ENCODE measurements around the gene SOAT2. TPM values are rescaled to one million over a fixed set of nuclear protein-coding genes. Genes with fewer than 3 reads are reported as not detected.
A peak's percentile ranks its signal among the peaks of the same experiment; 100 is the strongest.

The SOAT2 gene
- under 1 TPM in 1 of 3 donors, not detected in 2; 0.41 TPM for total RNA-seq
- long read RNA-seq, donor 1, result 0 reads
- long read RNA-seq, donor 2, result 0 reads

GRCh38 chr12:53102883-53103807, at the start of gene SOAT2:
Gene SOAT2, plus strand, starts transcription at chr12:53103486. Its CDS starts 92 bp downstream, at chr12:53103578.
- H3K4me1 ChIP-seq (ENCODE audit: low read depth), result peaks cover 6% of the 10 kb centered on the region
- no peak for TF ChIP-seq CTCF (IDR thresholded peaks at IDR 0.05)
- DNase-seq, result no peak

GRCh38 chr12:53054112-53054878, 49.0 kb upstream of the SOAT2 start:
- intact Hi-C loops (cut with DNase I, micrococcal nuclease), result no loop called here
- Histone ChIP-seq H3K4me1 (ENCODE audit: low read depth) (peaks cover 45% of the 10 kb centered on the region), H3K4me3 (no peak overlapping the region), H3K9me3 (no peaks in the 10 kb centered on the region), H3K36me3 (ENCODE audit: low read depth) (no peaks in the 10 kb centered on the region)
- DNase-seq, result peak; percentile 96 to 98 (median 97)
- TF ChIP-seq CTCF (IDR thresholded peaks at IDR 0.05), result no peak
- peak; percentile 83 for ATAC-seq

More at GRCh38 chr12:53102883-53103807, at the start of gene SOAT2:
- intact Hi-C loops (cut with DNase I, micrococcal nuclease), result loop anchor here in 1 of 2 donors (5.0 kb wide), 1 partner anchor 36 kb away; no protein-coding TSS in a partner anchor
- Histone ChIP-seq H3K4me3 (no peak within 1 kb of the TSS), H3K9me3 (no peaks in the 10 kb centered on the region), H3K36me3 (ENCODE audit: low read depth) (no peaks in the 10 kb centered on the region)
- ATAC-seq, result peak; percentile 50

- Histone ChIP-seq H3K9me3 (no peaks in the 10 kb centered on the region), H3K4me1 (ENCODE audit: low read depth) (peaks cover 33% of the 10 kb centered on the region), H3K4me3 (no peak overlapping the region), H3K36me3 (ENCODE audit: low read depth) (no peaks in the 10 kb centered on the region)
- ATAC-seq (no peak), DNase-seq (peak in 2 of 3 donors; percentile 33 to 61)
- intact Hi-C loops (cut with DNase I, micrococcal nuclease), result no loop called here
- TF ChIP-seq CTCF (IDR thresholded peaks at IDR 0.05), result no peak
These were observed 47.6 kb upstream of the SOAT2 start for GRCh38 chr12:53055471-53056266.

GRCh38 chr12:53056296-53056695, 47.0 kb upstream of the SOAT2 start:
- Histone ChIP-seq H3K4me3 (no peak overlapping the region), H3K36me3 (ENCODE audit: low read depth) (no peaks in the 10 kb centered on the region), H3K4me1 (ENCODE audit: low read depth) (peaks cover 33% of the 10 kb centered on the region), H3K9me3 (no peaks in the 10 kb centered on the region)
- DNase-seq, result no peak
- intact Hi-C loops (cut with DNase I, micrococcal nuclease), result no loop called here
- TF ChIP-seq CTCF (IDR thresholded peaks at IDR 0.05), result no peak
- ATAC-seq, result no peak

GRCh38 chr12:53056901-53057300, 46.4 kb upstream of the SOAT2 start:
- DNase-seq (no peak), ATAC-seq (no peak)
- intact Hi-C loops (cut with DNase I, micrococcal nuclease), result no loop called here
- H3K4me1 ChIP-seq (ENCODE audit: low read depth), result peaks cover 33% of the 10 kb centered on the region
- no peak overlapping the region for H3K4me3 ChIP-seq
- H3K36me3 ChIP-seq (ENCODE audit: low read depth), result no peaks in the 10 kb centered on the region
- TF ChIP-seq CTCF (IDR thresholded peaks at IDR 0.05), result no peak
- H3K9me3 ChIP-seq, result no peaks in the 10 kb centered on the region

Measured in mucosa of descending colon (tissue), 3 donors.